Spleen (tissue), 11 donors: ENCODE results near the gene G6PC1. TPM values are rescaled to one million over a fixed set of nuclear protein-coding genes. Genes with fewer than 3 reads are reported as not detected.
A peak's percentile ranks its signal among the peaks of the same experiment; 100 is the strongest.
"Not testable (repeated sequence)": the region's sequence is repeated elsewhere in the genome, so short reads cannot be mapped to it uniquely, and the experiment has no call there.

Source experiments
- DNase-seq: peaks from one replicate; pipeline ENCODE4 v3.0.0-alpha.2; 2020
- H3K27ac ChIP-seq, 8 donors: fragments of 200-600 bp; sonication (generic) in 7 of 8; 1 replicate in 4 of 8; 2 replicates in 4 of 8; pipeline versions ENCODE4 v1.5.0 to v1.8.0; 2016 to 2021; ENCODE audit warnings: inconsistent platforms in 4 of 8, mild to moderate bottlenecking in 4 of 8, moderate library complexity in 1 of 8
- H3K27me3 ChIP-seq, 7 donors: fragments of 200-600 bp; sonication (generic) in 6 of 7; replicated peaks in 1 of 7; 1 replicate in 4 of 7; 2 replicates in 3 of 7; pipeline versions ENCODE4 v1.5.0 to v1.8.0; 2016 to 2021; ENCODE audit warnings: inconsistent platforms in 3 of 7, mild to moderate bottlenecking in 1 of 7
- H3K36me3 ChIP-seq, 6 donors: fragments of 200-600 bp; sonication (generic) in 5 of 6; 1 replicate in 4 of 6; 2 replicates in 2 of 6; pipeline versions ENCODE4 v1.5.0 to v1.8.0; 2016 to 2021; ENCODE audit warnings: inconsistent platforms in 2 of 6
- H3K4me1 ChIP-seq, 6 donors: fragments of 200-600 bp; sonication (generic) in 5 of 6; 1 replicate in 3 of 6; 2 replicates in 3 of 6; pipeline versions ENCODE4 v1.5.0 to v1.8.0; 2016 to 2021; ENCODE audit warnings: inconsistent platforms in 3 of 6
- H3K4me3 ChIP-seq, 8 donors: fragments of 200-600 bp; sonication (generic) in 7 of 8; 1 replicate in 4 of 8; 2 replicates in 4 of 8; pipeline versions ENCODE4 v1.5.0 to v1.8.0; 2016 to 2021; ENCODE audit warnings: inconsistent platforms in 4 of 8, mild to moderate bottlenecking in 4 of 8, moderate library complexity in 2 of 8
- H3K9me3 ChIP-seq, 8 donors: fragments of 200-600 bp; sonication (generic) in 7 of 8; 1 replicate in 4 of 8; 2 replicates in 4 of 8; pipeline versions ENCODE4 v1.5.0 to v1.8.0; 2016 to 2021; ENCODE audit warnings: inconsistent platforms in 4 of 8
- POLR2A ChIP-seq, 3 donors: fragments of 450-650 bp; IDR thresholded peaks; one replicate each; pipeline ENCODE4 v1.5.1; 2017; ENCODE audit warnings: antibody characterized with exemption in 3 of 3, mild to moderate bottlenecking in 1 of 3
- POLR2AphosphoS5 ChIP-seq, 3 donors: sonication (generic); formaldehyde crosslinking; IDR thresholded peaks; one replicate each; pipeline ENCODE4 v1.5.1; 2017; ENCODE audit warnings: antibody characterized with exemption in 3 of 3
- WGBS, 5 donors: extraction: QIAGEN DNeasy Blood & Tissue Kit in 3 of 5; methylation state at CpG; one replicate each; pipeline versions ENCODE4 v1.1.5 to v1.1.7; 2013 to 2018; 5-methylcytosine and 5-hydroxymethylcytosine counted together
- intact Hi-C: fragments of 100-400 bp; cut with DNase I; formaldehyde crosslinking; loops from one replicate; pipeline ENCODE4 v1.15.0; 2023; ENCODE audit warnings: low total_unique reads
- polyA plus RNA-seq, 3 donors: library from polyadenylated mRNA; stranded (reverse); fragments of 200-250 nt; gene quantifications; one replicate each; pipeline ENCODE4 v1.2.1, GENCODE V29; 2013
- total RNA-seq, 7 donors: library from RNA; depleted of rRNA in 3 of 7; stranded (reverse); fragments of >200 nt in 3 of 7; fragmentation: NEBNext Ultra II Directional in 4 of 7; extraction: Animal tissue kit (Norgen Biotek cat#: 25700) in 4 of 7; gene quantifications; one replicate each; pipeline versions ENCODE4 v1.1.0 to v1.2.1, GENCODE V29; 2016 to 2021
- TF ChIP-seq, protein P1 (sequence below), 11 experiments: fragments of 200-600 bp in 7 of 11; fragments of 450-650 bp in 4 of 11; sonication (generic) in 4 of 11; IDR thresholded peaks in 8 of 11; conservative IDR thresholded peaks in 3 of 11; 1 replicate in 7 of 11; 2 replicates in 4 of 11; pipeline versions ENCODE4 v1.4.0 to v1.8.0; 2016 to 2021; ENCODE audit warnings: antibody characterized with exemption in 11 of 11, inconsistent platforms in 4 of 11, mild to moderate bottlenecking in 1 of 11
- donor health status: healthy with polysubstance abuse.
- donor health status: DM: no; HTN: no; CAD: no; lungs with moderate emphysema.
- donor health status: DM: no; HTN: no; CAD: no.
- donor health status: Bipolar disorder and iron deficiency.
- donor health status: healthy.
- donor health status: DM: no; HTN: no; CAD: no.
- donor health status: DM: yes; HTN: yes; CAD: no.

G6PC1 gene
- total and polyA plus RNA-seq, 10 donors: not detected

DNA sequence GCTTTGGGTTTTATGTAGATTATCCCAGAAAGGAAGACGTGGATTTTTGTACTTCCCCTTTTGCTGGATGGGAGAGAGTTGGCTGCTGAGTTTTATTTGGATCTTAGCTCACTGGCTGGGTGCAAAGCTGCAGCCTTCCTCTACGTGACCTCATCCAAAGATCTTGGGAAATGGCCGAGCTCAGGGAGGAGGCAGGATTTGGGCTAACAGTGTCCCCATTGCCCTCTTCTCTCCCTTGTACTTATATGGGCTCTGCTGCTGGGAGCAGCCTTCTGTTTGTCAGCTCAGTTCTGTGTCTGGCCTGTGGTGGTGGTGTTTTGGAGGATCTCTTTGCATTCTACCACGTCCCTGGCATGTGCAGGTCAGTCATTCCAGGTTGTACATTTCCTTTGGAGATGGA is 47.6 kb upstream of the G6PC1 start:
- H3K9me3 ChIP-seq: no peaks in the 10 kb centered on the region
- no peak for TF ChIP-seq POLR2AphosphoS5 (IDR thresholded peaks at IDR 0.05)
- TF ChIP-seq, protein P1, sequence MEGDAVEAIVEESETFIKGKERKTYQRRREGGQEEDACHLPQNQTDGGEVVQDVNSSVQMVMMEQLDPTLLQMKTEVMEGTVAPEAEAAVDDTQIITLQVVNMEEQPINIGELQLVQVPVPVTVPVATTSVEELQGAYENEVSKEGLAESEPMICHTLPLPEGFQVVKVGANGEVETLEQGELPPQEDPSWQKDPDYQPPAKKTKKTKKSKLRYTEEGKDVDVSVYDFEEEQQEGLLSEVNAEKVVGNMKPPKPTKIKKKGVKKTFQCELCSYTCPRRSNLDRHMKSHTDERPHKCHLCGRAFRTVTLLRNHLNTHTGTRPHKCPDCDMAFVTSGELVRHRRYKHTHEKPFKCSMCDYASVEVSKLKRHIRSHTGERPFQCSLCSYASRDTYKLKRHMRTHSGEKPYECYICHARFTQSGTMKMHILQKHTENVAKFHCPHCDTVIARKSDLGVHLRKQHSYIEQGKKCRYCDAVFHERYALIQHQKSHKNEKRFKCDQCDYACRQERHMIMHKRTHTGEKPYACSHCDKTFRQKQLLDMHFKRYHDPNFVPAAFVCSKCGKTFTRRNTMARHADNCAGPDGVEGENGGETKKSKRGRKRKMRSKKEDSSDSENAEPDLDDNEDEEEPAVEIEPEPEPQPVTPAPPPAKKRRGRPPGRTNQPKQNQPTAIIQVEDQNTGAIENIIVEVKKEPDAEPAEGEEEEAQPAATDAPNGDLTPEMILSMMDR (IDR thresholded peaks at IDR 0.05 in 8 of 11, conservative IDR thresholded peaks at IDR 0.05 in 3 of 11): no peak
- TF ChIP-seq POLR2A (IDR thresholded peaks at IDR 0.05): no peak
- 55 to 67% (median 58%) methylated on average over 4 of the region's 4 CpGs for WGBS, 5 donors
- H3K27me3 ChIP-seq: no peaks in the 10 kb centered on the region
- DNase-seq: no peak
- H3K4me3 ChIP-seq: peak overlapping the region in 6 of 8 donors; percentile 11 to 62 (median 14)
- H3K36me3 ChIP-seq: peaks cover 0 to 4% (median 0%) of the 10 kb centered on the region in 6 donors
- intact Hi-C loops: no loop called here
- peaks cover 0 to 43% (median 17%) of the 10 kb centered on the region in 6 donors for H3K4me1 ChIP-seq
- H3K27ac ChIP-seq: peak overlapping the region in 3 of 8 donors; percentile 20 to 48 (median 35)

DNA sequence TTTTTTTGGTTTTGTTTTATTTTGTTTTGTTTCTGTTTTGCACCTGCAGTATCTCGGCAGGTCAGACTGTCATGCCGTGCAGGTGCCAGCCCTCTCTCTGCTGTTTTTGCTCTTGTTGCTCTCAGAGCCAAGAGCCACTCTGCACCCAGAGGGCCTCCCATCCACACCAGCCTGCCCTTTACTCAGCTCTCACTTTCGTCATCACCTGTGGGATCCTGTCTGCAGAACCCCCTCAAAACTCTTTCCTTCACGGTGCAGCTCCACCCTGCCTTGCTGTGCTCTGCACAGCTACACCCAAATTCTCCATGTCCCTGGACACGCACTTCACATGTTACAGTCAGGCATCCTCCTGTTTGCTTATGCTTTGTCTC is 47.0 kb upstream of the G6PC1 start:
- intact Hi-C loops: no loop called here
- Histone ChIP-seq H3K27ac (peak overlapping the region in 2 of 8 donors; percentile 3 to 27), H3K27me3 (no peaks in the 10 kb centered on the region), H3K4me3 (peak overlapping the region in 5 of 8 donors; percentile 11 to 62 (median 13)), H3K36me3 (peaks cover 0 to 4% (median 0%) of the 10 kb centered on the region in 6 donors), H3K9me3 (no peaks in the 10 kb centered on the region), H3K4me1 (peaks cover 0 to 43% (median 17%) of the 10 kb centered on the region in 6 donors)
- 51 to 74% (median 73%) methylated on average over 5 of the region's 5 CpGs for WGBS, 5 donors
- peak; percentile 25 for DNase-seq
- TF ChIP-seq POLR2A (IDR thresholded peaks at IDR 0.05) (no peak), POLR2AphosphoS5 (IDR thresholded peaks at IDR 0.05) (no peak)
- TF ChIP-seq, protein P1 (IDR thresholded peaks at IDR 0.05 in 8 of 11, conservative IDR thresholded peaks at IDR 0.05 in 3 of 11): no peak

DNA sequence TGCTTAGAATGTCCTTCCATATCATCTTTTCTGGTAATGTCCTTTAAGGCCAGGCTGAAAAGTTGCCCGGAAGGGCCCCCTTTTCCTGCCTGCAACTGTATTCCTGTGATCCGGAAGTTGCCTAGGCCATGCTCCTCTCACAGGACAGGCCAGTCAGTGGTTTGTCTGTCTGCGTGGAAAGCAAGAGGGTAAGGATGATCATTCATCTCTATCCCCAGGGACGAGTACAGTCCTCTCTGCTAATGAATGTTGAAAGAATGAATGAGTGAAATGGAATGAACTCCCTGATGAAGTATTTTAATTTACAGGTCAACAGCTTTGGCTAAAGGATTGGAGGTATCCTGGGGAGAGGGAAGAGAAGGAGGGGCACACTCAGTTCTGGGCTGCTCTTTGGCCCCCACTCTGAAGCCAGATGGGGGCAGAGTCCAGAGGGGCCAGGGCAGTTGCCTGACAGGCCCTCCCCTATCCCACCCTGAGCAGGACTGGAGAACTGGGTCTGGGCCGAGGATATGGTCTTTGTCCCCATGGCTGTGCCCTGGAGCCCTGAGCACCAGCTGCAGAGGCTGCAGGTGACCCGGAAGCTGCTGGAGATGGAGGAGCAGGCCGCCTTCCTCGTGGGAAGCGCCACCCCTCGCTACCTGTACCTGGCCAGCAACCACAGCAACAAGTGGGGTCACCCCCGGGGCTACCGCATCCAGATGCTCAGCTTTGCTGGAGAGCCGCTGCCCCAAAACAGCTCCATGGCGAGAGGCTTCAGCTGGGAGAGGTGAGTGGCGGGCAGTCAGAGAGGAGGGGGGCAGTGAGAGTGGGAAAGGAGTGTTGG is 46.4 kb upstream of the G6PC1 start:
- H3K4me1 ChIP-seq: peaks cover 0 to 43% (median 17%) of the 10 kb centered on the region in 6 donors
- DNase-seq: peak; percentile 67
- WGBS, 5 donors: 78 to 85% (median 84%) methylated on average over 14 to 15 of the region's 15 CpGs
- intact Hi-C loops: no loop called here
- peak overlapping the region in 4 of 8 donors; percentile 13 to 62 (median 17) for H3K4me3 ChIP-seq
- no peaks in the 10 kb centered on the region for H3K27me3 ChIP-seq
- peaks cover 0 to 4% (median 0%) of the 10 kb centered on the region in 6 donors for H3K36me3 ChIP-seq
- TF ChIP-seq POLR2A (IDR thresholded peaks at IDR 0.05) (no peak), POLR2AphosphoS5 (IDR thresholded peaks at IDR 0.05) (no peak)
- TF ChIP-seq, protein P1 (IDR thresholded peaks at IDR 0.05 in 8 of 11, conservative IDR thresholded peaks at IDR 0.05 in 3 of 11): no peak
- no peaks in the 10 kb centered on the region for H3K9me3 ChIP-seq
- H3K27ac ChIP-seq: peak overlapping the region in 2 of 8 donors; percentile 3 to 27

DNA sequence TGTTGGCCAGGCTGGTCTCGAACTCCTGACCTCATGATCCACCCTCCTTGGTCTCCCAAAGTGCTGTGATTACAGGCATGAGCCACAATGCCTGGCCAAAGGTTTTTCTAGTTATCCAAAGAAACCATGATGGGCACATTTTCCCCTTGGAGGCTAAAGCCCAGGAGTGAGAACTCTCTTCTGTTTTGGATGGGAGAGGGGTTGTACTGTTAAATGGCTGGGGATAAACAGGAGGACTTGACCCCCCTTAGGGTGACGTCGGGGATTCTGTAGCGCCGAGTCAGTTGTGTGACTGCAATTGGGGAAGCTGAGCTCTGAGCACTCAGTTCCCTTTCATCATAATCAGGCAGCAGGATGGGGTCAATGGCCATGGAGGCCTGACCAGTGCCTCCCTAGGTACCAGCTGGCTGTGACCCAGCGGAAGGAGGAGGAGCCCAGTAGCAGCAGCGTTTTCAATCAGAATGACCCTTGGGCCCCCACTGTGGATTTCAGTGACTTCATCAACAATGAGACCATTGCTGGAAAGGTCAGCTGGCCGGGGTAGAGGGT is 45.5 kb upstream of the G6PC1 start:
- H3K36me3 ChIP-seq: peaks cover 0 to 4% (median 0%) of the 10 kb centered on the region in 6 donors
- H3K4me3 ChIP-seq: no peak overlapping the region
- TF ChIP-seq, protein P1 (IDR thresholded peaks at IDR 0.05 in 8 of 11, conservative IDR thresholded peaks at IDR 0.05 in 3 of 11): no peak
- TF ChIP-seq POLR2AphosphoS5 (IDR thresholded peaks at IDR 0.05) (no peak), POLR2A (IDR thresholded peaks at IDR 0.05) (no peak)
- peak; percentile 68 for DNase-seq
- intact Hi-C loops: no loop called here
- H3K27ac ChIP-seq: no peak overlapping the region
- 59 to 81% (median 68%) methylated on average over 7 to 8 of the region's 8 CpGs for WGBS, 5 donors
- no peaks in the 10 kb centered on the region for H3K9me3 ChIP-seq
- peaks cover 0 to 35% (median 13%) of the 10 kb centered on the region in 6 donors for H3K4me1 ChIP-seq
- no peaks in the 10 kb centered on the region for H3K27me3 ChIP-seq

DNA sequence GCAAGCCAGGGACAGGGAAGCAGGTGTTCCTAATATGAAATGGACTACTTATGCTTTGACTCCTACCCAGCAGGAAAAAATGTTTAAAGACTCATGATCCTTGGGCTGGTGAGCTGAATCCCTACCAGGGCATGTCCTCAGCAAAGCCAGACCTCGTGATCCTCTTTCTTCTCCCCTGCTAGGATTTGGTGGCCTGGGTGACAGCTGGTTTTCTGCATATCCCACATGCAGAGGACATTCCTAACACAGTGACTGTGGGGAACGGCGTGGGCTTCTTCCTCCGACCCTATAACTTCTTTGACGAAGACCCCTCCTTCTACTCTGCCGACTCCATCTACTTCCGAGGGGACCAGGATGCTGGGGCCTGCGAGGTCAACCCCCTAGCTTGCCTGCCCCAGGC is 44.5 kb upstream of the G6PC1 start:
- H3K4me3 ChIP-seq, intact Hi-C loops, H3K9me3 ChIP-seq, H3K27ac ChIP-seq, H3K27me3 ChIP-seq, H3K36me3 ChIP-seq: not testable (repeated sequence)
- peak; percentile 2 for DNase-seq
- peaks cover 0 to 26% (median 11%) of the 10 kb centered on the region in 6 donors for H3K4me1 ChIP-seq
- 79 to 95% (median 88%) methylated on average over 5 to 8 of the region's 8 CpGs for WGBS, 5 donors

DNA sequence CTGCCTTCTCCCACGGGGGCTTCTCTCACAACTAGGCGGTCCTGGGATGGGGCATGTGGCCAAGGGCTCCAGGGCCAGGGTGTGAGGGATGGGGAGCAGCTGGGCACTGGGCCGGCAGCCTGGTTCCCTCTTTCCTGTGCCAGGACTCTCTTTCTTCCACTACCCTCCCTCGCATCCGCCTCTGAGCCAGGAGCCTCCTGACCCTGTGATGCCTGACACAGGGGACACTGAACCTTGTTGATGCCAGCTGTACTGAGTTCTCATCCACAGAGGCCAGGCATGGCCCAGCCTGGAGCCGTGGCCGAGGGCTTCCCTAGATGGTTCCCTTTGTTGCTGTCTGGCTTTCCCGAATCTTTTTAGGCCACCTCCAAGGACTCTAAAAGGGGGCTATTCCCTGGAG is 44.1 kb upstream of the G6PC1 start:
- H3K4me3 ChIP-seq, intact Hi-C loops, H3K36me3 ChIP-seq, H3K27ac ChIP-seq, DNase-seq, H3K9me3 ChIP-seq, H3K27me3 ChIP-seq: not testable (repeated sequence)
- peaks cover 0 to 26% (median 11%) of the 10 kb centered on the region in 6 donors for H3K4me1 ChIP-seq
- WGBS, 5 donors: 77 to 100% (median 90%) methylated on average over 6 of the region's 8 CpGs
